GM12872 (cell line): ENCODE data around the gene SERPINE1.

ENCODE experiments used
- TF ChIP-seq, protein P1 (sequence below): IDR thresholded peaks from 3 replicates; pipeline ENCODE4 v1.5.1; 2011; ENCODE audit warnings: low read depth, mild to moderate bottlenecking, low read length, moderate library complexity; ENCODE audit not compliant: insufficient read depth

SERPINE1 gene

DNA sequence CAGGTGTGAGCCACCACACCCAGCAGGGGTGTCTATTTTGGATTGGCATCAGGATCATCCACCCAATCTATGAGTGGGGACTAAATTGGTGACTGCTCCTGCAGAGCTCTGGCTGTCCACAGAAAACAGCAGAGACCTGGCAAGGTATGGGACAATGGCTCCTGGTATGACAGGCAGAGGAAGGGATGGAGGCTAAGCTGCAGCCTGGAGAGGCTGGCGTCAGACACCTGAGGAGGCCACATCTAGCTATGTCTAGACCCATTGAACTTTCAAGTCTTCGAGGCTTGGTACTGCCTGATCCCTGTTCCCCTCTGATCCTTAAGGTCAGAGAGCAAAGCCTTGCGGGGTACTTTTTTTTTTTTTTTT, 3.2 kb upstream of the SERPINE1 start:
- TF ChIP-seq, protein P1, sequence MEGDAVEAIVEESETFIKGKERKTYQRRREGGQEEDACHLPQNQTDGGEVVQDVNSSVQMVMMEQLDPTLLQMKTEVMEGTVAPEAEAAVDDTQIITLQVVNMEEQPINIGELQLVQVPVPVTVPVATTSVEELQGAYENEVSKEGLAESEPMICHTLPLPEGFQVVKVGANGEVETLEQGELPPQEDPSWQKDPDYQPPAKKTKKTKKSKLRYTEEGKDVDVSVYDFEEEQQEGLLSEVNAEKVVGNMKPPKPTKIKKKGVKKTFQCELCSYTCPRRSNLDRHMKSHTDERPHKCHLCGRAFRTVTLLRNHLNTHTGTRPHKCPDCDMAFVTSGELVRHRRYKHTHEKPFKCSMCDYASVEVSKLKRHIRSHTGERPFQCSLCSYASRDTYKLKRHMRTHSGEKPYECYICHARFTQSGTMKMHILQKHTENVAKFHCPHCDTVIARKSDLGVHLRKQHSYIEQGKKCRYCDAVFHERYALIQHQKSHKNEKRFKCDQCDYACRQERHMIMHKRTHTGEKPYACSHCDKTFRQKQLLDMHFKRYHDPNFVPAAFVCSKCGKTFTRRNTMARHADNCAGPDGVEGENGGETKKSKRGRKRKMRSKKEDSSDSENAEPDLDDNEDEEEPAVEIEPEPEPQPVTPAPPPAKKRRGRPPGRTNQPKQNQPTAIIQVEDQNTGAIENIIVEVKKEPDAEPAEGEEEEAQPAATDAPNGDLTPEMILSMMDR: no peak

GRCh38 chr7:101124376-101125056, 2.4 kb upstream of the SERPINE1 start:
- TF ChIP-seq, protein P1: no peak

DNA sequence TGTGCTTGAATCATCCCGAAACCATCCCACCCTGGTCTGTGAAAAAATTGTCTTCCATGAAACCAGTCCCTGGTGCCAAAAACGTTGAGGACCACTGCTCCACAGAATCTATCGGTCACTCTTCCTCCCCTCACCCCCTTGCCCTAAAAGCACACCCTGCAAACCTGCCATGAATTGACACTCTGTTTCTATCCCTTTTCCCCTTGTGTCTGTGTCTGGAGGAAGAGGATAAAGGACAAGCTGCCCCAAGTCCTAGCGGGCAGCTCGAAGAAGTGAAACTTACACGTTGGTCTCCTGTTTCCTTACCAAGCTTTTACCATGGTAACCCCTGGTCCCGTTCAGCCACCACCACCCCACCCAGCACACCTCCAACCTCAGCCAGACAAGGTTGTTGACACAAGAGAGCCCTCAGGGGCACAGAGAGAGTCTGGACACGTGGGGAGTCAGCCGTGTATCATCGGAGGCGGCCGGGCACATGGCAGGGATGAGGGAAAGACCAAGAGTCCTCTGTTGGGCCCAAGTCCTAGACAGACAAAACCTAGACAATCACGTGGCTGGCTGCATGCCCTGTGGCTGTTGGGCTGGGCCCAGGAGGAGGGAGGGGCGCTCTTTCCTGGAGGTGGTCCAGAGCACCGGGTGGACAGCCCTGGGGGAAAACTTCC, 784 bp upstream of the SERPINE1 start:
- TF ChIP-seq, protein P1: no peak

DNA sequence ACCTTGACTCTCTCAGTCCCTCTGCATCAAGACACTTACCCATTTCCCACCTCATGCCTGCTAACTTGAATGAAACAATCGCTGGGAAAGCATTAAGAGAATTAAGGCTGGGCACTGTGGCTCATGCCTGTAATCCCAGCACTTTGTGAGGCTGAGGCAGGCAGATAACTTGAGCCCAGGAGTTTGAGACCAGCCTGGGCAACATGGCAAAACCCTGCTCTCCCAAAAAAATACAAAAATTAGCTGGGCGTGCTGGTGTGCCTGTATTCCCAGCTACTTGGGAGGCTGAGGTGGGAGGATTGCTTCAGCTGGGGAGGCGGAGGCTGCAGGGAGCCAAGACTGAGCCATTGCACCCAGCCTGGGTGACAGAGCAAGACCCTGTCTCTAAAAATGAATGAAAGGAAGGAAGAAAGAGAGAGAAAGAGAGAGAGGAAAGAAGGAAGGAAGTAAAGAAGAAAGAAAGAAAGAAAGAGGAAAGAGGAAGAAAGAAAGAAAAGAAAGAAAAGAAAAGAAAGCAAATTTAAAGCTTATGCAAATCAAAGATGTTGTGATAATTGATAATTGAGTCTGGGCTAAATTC, 646 bp downstream of the SERPINE1 start:
- TF ChIP-seq, protein P1: no peak

DNA sequence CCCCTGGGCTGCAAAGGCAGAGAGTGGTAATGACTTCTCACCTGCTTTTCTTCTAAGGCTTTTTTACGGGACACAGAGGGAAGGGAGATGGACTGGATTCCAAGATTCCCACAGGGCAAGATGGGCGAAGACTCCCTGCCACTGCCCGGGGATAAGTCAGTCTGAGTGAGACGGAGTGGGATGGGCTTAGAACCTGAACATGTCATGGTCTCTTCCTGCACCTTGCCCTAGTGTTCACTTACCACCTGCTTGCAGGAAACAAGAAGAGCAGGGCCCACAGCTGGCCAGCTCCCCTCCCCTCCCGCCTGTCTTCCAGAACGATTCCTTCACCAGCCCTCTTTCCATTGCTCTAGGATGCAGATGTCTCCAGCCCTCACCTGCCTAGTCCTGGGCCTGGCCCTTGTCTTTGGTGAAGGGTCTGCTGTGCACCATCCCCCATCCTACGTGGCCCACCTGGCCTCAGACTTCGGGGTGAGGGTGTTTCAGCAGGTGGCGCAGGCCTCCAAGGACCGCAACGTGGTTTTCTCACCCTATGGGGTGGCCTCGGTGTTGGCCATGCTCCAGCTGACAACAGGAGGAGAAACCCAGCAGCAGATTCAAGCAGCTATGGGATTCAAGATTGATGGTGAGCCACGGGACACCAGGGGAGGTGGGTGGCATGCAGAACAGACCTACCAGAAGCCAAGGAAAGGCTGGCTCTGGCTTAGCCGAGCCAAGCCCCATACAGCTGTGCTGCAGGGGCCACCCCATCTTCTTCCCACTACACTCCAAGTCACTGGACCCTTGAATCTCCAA, 1.3 kb downstream of the SERPINE1 start:
- TF ChIP-seq, protein P1: no peak

DNA sequence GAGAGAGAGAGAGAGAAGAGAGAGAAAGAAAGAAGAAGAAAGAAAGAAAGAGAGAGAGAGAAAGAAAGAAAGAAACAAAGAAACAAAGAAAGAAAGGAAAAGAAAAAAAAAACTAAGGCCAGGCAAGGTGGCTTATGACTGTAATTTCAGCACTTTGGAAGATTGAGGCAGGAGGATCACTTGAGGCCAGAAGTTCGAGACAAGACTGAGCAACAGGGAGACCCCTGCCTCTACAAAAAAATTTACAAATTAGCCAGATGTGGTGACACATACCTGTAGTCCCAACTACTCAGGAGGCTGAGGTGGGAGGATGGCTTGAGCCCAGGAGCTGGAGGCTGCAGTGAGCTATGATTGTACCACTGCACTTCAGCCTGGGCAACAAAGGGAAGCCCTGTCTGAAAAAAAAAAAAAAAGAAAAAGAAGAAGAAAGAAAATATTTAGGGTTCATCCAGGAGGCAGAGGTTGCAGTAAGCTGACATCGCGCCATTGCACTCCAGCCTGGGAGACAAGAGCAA, 2.8 kb downstream of the SERPINE1 start:
- TF ChIP-seq, protein P1: no peak
